ENCODE data around the gene FAM171A2. TPM values are rescaled to one million over a fixed set of nuclear protein-coding genes. Genes with fewer than 3 reads are reported as not detected.
A peak's percentile ranks its signal among the peaks of the same experiment; 100 is the strongest.

FAM171A2 gene
- total and polyA plus RNA-seq, 10 of the 15 experiments (the other 5 are each of a cell fraction or from before 2014, with no cell fraction given) = 0.08 to 1.7 (median 0.27) TPM; not detected in 2

DNA sequence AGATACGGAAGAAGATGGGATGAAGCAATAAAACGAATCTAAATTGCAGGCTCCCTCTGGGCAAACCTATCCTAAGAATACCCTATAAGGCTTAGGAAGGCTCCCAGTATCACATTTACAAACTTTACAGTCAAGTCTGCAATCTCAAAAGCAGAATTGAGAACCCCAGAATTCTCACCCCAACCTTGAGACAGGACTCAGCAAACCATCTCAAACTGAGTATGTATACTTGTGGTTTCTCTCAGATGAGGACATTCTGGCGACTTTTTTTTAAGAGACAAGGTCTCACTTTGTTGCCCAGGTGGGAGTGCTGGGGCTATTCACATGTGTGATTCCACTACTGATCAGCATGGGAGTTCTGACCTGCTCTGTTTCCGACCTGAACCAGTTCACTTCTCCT lies 45.1 kb upstream of the FAM171A2 start (continued):
- 0 out of 2 replicates have a peak, but pooled peaks have one; percentile 22 for TF ChIP-seq EED (IDR thresholded peaks at IDR 0.05; ENCODE audit: low read depth)

DNA sequence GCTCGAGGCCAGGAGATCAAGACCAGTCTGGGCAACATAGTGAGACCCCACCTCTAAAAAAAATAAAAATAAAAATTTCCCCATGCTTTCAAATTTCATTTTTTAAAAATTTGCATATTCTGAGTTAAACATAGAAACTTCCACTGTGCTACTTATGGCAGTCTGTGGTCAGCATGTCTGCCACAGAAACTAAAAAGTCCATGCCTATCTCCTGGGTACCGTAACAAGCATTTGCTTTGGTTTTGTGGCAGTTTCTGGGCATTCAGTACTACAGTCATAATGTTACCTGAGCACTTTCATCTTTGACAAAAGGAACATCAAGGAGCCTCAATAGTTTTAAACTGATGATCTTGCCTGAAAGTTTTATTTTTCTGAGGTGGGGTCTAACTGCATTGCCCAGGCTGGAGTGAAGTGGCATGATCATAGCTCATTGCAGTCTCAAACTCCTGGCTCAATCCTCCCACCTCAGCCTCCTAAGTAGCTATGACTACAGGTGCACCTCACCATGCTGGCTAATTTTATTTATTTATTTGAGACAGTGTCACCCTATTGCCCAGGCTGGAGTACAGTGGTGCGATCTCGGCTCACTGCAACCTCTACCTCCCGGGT lies 39.0 kb upstream of the FAM171A2 start:
- DNase-seq (ENCODE audit: low read depth, low spot score) = peak; percentile 69
- peaks cover 18 to 37% of the 10 kb centered on the region in 2 experiments for H3K36me3 ChIP-seq (ENCODE audit: control insufficient read depth in 2 of 2, insufficient read depth in 2 of 2, low read length in 1 of 2)
- ChIA-PET RAD21 (ENCODE audit: unreplicated experiment) (interaction anchor here (5.3 kb wide), 1 partner anchor 120 kb away, joined by 31 read pairs; no protein-coding TSS in a partner anchor), SMC1A (ENCODE audit: uncharacterized antibody, unreplicated experiment) (interaction anchor here (3.3 kb wide), 1 partner anchor 120 kb away, joined by 16 read pairs; no protein-coding TSS in a partner anchor), CTCF (interaction anchor here (8.1 kb wide), 1 partner anchor 120 kb away, joined by 97 read pairs; no protein-coding TSS in a partner anchor), POLR2A (interaction anchor here (0.6 kb wide), 1 partner anchor 29 kb away, joined by 3 read pairs; no protein-coding TSS in a partner anchor)
- H3K27me3 ChIP-seq (replicated peaks in 1 of 2; ENCODE audit: control insufficient read depth in 2 of 2, insufficient read depth in 2 of 2, low read length in 1 of 2) = no peaks in the 10 kb centered on the region
- H3K9ac ChIP-seq (ENCODE audit: control insufficient read depth, insufficient read depth, low read length) = no peak overlapping the region
- no peak overlapping the region for H3K4me3 ChIP-seq
- in situ Hi-C loops (cut with MboI) (no loop called here), intact Hi-C loops (cut with micrococcal nuclease; ENCODE audit: unreplicated experiment) (no loop called here)
- BruUV-seq (replicated peaks) = no TSS peak
- peak overlapping the region; percentile 79 for H3K4me2 ChIP-seq (ENCODE audit: control insufficient read depth, insufficient read depth)
- H3K4me1 ChIP-seq (ENCODE audit: control insufficient read depth, insufficient read depth, low read length) = peaks cover 11% of the 10 kb centered on the region
- peak; percentile 96 for ATAC-seq
- no peaks in the 10 kb centered on the region for H3K79me2 ChIP-seq (ENCODE audit: control insufficient read depth, insufficient read depth, low read length)
- peak overlapping the region; percentile 65 for H3K27ac ChIP-seq (ENCODE audit: control insufficient read depth, insufficient read depth)
- WGBS (ENCODE audit: insufficient coverage, insufficient replicate concordance, low lambda C conversion rate, missing lambda C conversion rate) = 49% methylated on average over 5 of the region's 5 CpGs
- H3K9me3 ChIP-seq (replicated peaks; ENCODE audit: control insufficient read depth, insufficient read depth, low read length) = no peaks in the 10 kb centered on the region
- H2AFZ ChIP-seq (ENCODE audit: control insufficient read depth, low read depth, low read length) = no peak overlapping the region
- no peaks in the 10 kb centered on the region for H4K20me1 ChIP-seq (ENCODE audit: control insufficient read depth, insufficient read depth)
- FAIRE-seq = peak; percentile 82
- TF ChIP-seq, protein P1, sequence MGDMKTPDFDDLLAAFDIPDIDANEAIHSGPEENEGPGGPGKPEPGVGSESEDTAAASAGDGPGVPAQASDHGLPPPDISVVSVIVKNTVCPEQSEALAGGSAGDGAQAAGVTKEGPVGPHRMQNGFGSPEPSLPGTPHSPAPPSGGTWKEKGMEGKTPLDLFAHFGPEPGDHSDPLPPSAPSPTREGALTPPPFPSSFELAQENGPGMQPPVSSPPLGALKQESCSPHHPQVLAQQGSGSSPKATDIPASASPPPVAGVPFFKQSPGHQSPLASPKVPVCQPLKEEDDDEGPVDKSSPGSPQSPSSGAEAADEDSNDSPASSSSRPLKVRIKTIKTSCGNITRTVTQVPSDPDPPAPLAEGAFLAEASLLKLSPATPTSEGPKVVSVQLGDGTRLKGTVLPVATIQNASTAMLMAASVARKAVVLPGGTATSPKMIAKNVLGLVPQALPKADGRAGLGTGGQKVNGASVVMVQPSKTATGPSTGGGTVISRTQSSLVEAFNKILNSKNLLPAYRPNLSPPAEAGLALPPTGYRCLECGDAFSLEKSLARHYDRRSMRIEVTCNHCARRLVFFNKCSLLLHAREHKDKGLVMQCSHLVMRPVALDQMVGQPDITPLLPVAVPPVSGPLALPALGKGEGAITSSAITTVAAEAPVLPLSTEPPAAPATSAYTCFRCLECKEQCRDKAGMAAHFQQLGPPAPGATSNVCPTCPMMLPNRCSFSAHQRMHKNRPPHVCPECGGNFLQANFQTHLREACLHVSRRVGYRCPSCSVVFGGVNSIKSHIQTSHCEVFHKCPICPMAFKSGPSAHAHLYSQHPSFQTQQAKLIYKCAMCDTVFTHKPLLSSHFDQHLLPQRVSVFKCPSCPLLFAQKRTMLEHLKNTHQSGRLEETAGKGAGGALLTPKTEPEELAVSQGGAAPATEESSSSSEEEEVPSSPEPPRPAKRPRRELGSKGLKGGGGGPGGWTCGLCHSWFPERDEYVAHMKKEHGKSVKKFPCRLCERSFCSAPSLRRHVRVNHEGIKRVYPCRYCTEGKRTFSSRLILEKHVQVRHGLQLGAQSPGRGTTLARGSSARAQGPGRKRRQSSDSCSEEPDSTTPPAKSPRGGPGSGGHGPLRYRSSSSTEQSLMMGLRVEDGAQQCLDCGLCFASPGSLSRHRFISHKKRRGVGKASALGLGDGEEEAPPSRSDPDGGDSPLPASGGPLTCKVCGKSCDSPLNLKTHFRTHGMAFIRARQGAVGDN (IDR thresholded peaks at IDR 0.05) = no peak
- TF ChIP-seq MEF2A (IDR thresholded peaks at IDR 0.05; ENCODE audit: insufficient read depth, low read depth, low read length) (peak; percentile 97), FOXM1 (IDR thresholded peaks at IDR 0.05; ENCODE audit: low read depth, low read length) (peak; percentile 67; the same call in 1 of the 2 replicates), BCL11A (IDR thresholded peaks at IDR 0.05; ENCODE audit: low read depth, low read length) (0 out of 2 replicates have a peak, but pooled peaks have one; percentile 35), CBX5 (IDR thresholded peaks at IDR 0.05; ENCODE audit: low read depth) (no peak), MTA2 (IDR thresholded peaks at IDR 0.05; ENCODE audit: low read depth) (no peak), SMAD1 (IDR thresholded peaks at IDR 0.05; ENCODE audit: low read depth, partially characterized antibody) (no peak), SMARCA5 (IDR thresholded peaks at IDR 0.05) (peak; percentile 69; the same call in 1 of the 2 replicates), FOS (IDR thresholded peaks at IDR 0.05; ENCODE audit: borderline replicate concordance, extremely low read depth, insufficient read length) (no peak), CREM (IDR thresholded peaks at IDR 0.05; ENCODE audit: low read depth) (0 out of 2 replicates have a peak, but pooled peaks have one; percentile 13), KDM1A (IDR thresholded peaks at IDR 0.05; ENCODE audit: borderline replicate concordance) (no peak), IKZF2 (IDR thresholded peaks at IDR 0.05) (peak; percentile 71)
- TF ChIP-seq, protein P2, sequence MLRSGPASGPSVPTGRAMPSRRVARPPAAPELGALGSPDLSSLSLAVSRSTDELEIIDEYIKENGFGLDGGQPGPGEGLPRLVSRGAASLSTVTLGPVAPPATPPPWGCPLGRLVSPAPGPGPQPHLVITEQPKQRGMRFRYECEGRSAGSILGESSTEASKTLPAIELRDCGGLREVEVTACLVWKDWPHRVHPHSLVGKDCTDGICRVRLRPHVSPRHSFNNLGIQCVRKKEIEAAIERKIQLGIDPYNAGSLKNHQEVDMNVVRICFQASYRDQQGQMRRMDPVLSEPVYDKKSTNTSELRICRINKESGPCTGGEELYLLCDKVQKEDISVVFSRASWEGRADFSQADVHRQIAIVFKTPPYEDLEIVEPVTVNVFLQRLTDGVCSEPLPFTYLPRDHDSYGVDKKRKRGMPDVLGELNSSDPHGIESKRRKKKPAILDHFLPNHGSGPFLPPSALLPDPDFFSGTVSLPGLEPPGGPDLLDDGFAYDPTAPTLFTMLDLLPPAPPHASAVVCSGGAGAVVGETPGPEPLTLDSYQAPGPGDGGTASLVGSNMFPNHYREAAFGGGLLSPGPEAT (IDR thresholded peaks at IDR 0.05; ENCODE audit: low read depth) = no peak
- TF ChIP-seq, protein P3, sequence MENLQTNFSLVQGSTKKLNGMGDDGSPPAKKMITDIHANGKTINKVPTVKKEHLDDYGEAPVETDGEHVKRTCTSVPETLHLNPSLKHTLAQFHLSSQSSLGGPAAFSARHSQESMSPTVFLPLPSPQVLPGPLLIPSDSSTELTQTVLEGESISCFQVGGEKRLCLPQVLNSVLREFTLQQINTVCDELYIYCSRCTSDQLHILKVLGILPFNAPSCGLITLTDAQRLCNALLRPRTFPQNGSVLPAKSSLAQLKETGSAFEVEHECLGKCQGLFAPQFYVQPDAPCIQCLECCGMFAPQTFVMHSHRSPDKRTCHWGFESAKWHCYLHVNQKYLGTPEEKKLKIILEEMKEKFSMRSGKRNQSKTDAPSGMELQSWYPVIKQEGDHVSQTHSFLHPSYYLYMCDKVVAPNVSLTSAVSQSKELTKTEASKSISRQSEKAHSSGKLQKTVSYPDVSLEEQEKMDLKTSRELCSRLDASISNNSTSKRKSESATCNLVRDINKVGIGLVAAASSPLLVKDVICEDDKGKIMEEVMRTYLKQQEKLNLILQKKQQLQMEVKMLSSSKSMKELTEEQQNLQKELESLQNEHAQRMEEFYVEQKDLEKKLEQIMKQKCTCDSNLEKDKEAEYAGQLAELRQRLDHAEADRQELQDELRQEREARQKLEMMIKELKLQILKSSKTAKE (IDR thresholded peaks at IDR 0.05; ENCODE audit: low read depth, poor library complexity, severe bottlenecking) = peak; percentile 69
